ENCODE measurements around the gene TFDP1. TPM values are rescaled to one million over a fixed set of nuclear protein-coding genes. Genes with fewer than 3 reads are reported as not detected.

TFDP1 gene
- total and polyA plus RNA-seq, 2 donors (not counting 1 experiment from before 2014, with no cell fraction given): 44.8 to 115 TPM

- DNase-seq (ENCODE audit: low read depth in 2 of 2): peak; percentile 18 to 62
- Histone ChIP-seq H4K20me1 (ENCODE audit: control insufficient read depth, extremely low read depth, insufficient read depth, low read length) (no peaks in the 10 kb centered on the region), H3K9me3 (ENCODE audit: control insufficient read depth, insufficient read depth, low read depth, low read length) (no peaks in the 10 kb centered on the region), H3K4me2 (ENCODE audit: extremely low read depth, insufficient read depth, low read length) (no peak overlapping the region), H2AFZ (ENCODE audit: low read length) (no peak overlapping the region), H3K79me2 (ENCODE audit: control insufficient read depth, insufficient read depth, low read length) (peaks cover 36% of the 10 kb centered on the region), H3K9ac (ENCODE audit: insufficient read depth, low read length) (no peak overlapping the region), H3K27ac (ENCODE audit: insufficient read depth, low read length) (no peak overlapping the region), H3K27me3 (ENCODE audit: control insufficient read depth, insufficient read depth, low read length) (no peaks in the 10 kb centered on the region), H3K36me3 (ENCODE audit: control insufficient read depth, insufficient read depth, low read length) (peaks cover 8% of the 10 kb centered on the region), H3K4me1 (ENCODE audit: control insufficient read depth, extremely low read depth, insufficient read depth, low read length) (peaks cover 2% of the 10 kb centered on the region), H3K4me3 (replicated peaks in 1 of 4; ENCODE audit: control extremely low read depth in 1 of 4, insufficient read depth in 1 of 4, low read depth in 3 of 4, low read length in 4 of 4) (no peak overlapping the region)
- no peak for TF ChIP-seq EZH2 (IDR thresholded peaks at IDR 0.05; ENCODE audit: low read length, missing control alignments)
- TF ChIP-seq, protein P1, sequence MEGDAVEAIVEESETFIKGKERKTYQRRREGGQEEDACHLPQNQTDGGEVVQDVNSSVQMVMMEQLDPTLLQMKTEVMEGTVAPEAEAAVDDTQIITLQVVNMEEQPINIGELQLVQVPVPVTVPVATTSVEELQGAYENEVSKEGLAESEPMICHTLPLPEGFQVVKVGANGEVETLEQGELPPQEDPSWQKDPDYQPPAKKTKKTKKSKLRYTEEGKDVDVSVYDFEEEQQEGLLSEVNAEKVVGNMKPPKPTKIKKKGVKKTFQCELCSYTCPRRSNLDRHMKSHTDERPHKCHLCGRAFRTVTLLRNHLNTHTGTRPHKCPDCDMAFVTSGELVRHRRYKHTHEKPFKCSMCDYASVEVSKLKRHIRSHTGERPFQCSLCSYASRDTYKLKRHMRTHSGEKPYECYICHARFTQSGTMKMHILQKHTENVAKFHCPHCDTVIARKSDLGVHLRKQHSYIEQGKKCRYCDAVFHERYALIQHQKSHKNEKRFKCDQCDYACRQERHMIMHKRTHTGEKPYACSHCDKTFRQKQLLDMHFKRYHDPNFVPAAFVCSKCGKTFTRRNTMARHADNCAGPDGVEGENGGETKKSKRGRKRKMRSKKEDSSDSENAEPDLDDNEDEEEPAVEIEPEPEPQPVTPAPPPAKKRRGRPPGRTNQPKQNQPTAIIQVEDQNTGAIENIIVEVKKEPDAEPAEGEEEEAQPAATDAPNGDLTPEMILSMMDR (conservative IDR thresholded peaks at IDR 0.05 in 1 of 2, IDR thresholded peaks at IDR 0.05 in 1 of 2; ENCODE audit: low read depth in 1 of 2, low read length in 2 of 2): no peak
Observed at GRCh38 chr13:113625965-113626721, 41.6 kb downstream of the TFDP1 start.

- Histone ChIP-seq H3K27me3 (ENCODE audit: control insufficient read depth, insufficient read depth, low read length) (no peaks in the 10 kb centered on the region), H3K27ac (ENCODE audit: insufficient read depth, low read length) (no peak overlapping the region), H4K20me1 (ENCODE audit: control insufficient read depth, extremely low read depth, insufficient read depth, low read length) (no peaks in the 10 kb centered on the region), H3K9ac (ENCODE audit: insufficient read depth, low read length) (no peak overlapping the region), H3K9me3 (ENCODE audit: control insufficient read depth, insufficient read depth, low read depth, low read length) (no peaks in the 10 kb centered on the region), H3K4me2 (ENCODE audit: extremely low read depth, insufficient read depth, low read length) (no peak overlapping the region), H3K4me1 (ENCODE audit: control insufficient read depth, extremely low read depth, insufficient read depth, low read length) (peaks cover 2% of the 10 kb centered on the region), H2AFZ (ENCODE audit: low read length) (no peak overlapping the region), H3K36me3 (ENCODE audit: control insufficient read depth, insufficient read depth, low read length) (peaks cover 14% of the 10 kb centered on the region), H3K79me2 (ENCODE audit: control insufficient read depth, insufficient read depth, low read length) (peaks cover 41% of the 10 kb centered on the region), H3K4me3 (replicated peaks in 1 of 4; ENCODE audit: control extremely low read depth in 1 of 4, insufficient read depth in 1 of 4, low read depth in 3 of 4, low read length in 4 of 4) (no peak overlapping the region)
- no peak for DNase-seq (ENCODE audit: low read depth in 2 of 2)
- TF ChIP-seq, protein P1 (conservative IDR thresholded peaks at IDR 0.05 in 1 of 2, IDR thresholded peaks at IDR 0.05 in 1 of 2; ENCODE audit: low read depth in 1 of 2, low read length in 2 of 2): no peak
- TF ChIP-seq EZH2 (IDR thresholded peaks at IDR 0.05; ENCODE audit: low read length, missing control alignments): no peak
Observed at GRCh38 chr13:113627136-113627535, 42.6 kb downstream of the TFDP1 start.

DNA sequence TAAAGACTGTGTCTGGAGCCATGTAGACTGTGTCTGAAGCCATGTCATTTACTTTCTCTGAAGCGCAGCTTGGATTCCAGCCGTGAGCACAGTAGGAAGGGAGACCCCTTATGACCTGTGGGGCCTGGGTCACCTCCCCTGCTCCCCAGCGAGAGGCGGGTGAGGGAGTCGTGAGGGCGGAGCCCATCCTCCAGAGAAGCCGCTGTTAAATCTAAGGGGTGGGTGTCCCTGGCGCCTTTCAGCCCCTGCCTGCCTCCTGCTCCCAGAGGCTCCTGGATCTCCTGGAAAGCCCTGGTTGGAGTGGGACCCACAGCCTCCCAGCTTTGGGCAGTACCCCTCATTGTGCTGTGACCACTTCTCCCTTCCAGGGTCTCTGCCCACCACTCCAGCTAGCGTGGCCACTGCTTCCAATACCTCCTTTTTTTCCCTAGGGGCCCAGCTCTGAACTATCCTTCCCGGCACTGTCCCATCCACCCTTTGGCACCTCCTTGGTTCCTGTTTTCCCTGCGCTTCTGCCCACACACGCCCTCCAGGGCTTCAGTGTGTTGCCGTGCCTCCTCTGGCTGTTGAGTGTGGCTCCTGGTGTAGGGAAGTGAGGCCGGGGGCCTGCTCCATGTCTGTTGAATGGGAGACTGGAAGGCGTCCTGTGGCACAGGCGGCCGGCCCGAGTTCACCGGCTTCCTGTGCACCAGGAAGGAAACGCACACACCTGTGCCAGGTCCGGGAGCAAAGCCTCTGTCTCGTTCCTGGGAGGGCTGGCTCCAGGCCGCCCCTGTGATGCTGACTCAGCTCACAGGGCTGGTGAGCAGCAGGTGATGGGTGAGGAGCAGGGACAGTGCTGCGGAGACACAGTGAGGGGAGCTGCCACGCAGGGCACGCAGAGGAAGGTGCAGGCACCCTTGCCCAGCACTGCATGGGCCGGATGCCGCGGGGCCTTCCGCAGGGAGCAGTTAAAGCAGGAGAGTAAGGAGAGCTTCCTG lies 44.0 kb downstream of the TFDP1 start:
- Histone ChIP-seq H3K79me2 (ENCODE audit: control insufficient read depth, insufficient read depth, low read length) (peaks cover 41% of the 10 kb centered on the region), H3K9me3 (ENCODE audit: control insufficient read depth, insufficient read depth, low read depth, low read length) (no peaks in the 10 kb centered on the region), H3K27ac (ENCODE audit: insufficient read depth, low read length) (no peak overlapping the region), H3K27me3 (ENCODE audit: control insufficient read depth, insufficient read depth, low read length) (no peaks in the 10 kb centered on the region), H2AFZ (ENCODE audit: low read length) (no peak overlapping the region), H3K4me2 (ENCODE audit: extremely low read depth, insufficient read depth, low read length) (no peak overlapping the region), H3K36me3 (ENCODE audit: control insufficient read depth, insufficient read depth, low read length) (peaks cover 21% of the 10 kb centered on the region), H3K4me3 (replicated peaks in 1 of 4; ENCODE audit: control extremely low read depth in 1 of 4, insufficient read depth in 1 of 4, low read depth in 3 of 4, low read length in 4 of 4) (no peak overlapping the region), H4K20me1 (ENCODE audit: control insufficient read depth, extremely low read depth, insufficient read depth, low read length) (no peaks in the 10 kb centered on the region), H3K9ac (ENCODE audit: insufficient read depth, low read length) (no peak overlapping the region), H3K4me1 (ENCODE audit: control insufficient read depth, extremely low read depth, insufficient read depth, low read length) (peaks cover 2% of the 10 kb centered on the region)
- DNase-seq (ENCODE audit: low read depth in 2 of 2): no peak
- no peak for TF ChIP-seq EZH2 (IDR thresholded peaks at IDR 0.05; ENCODE audit: low read length, missing control alignments)
- TF ChIP-seq, protein P1 (conservative IDR thresholded peaks at IDR 0.05 in 1 of 2, IDR thresholded peaks at IDR 0.05 in 1 of 2; ENCODE audit: low read depth in 1 of 2, low read length in 2 of 2): no peak

Measured in fibroblast of lung (primary cell).